ENCODE data around the gene CENPF. TPM values are rescaled to one million over a fixed set of nuclear protein-coding genes. Genes with fewer than 3 reads are reported as not detected.
"Not testable (repeated sequence)": the region's sequence is repeated elsewhere in the genome, so short reads cannot be mapped to it uniquely, and the experiment has no call there.

Gene CENPF
- total RNA-seq, 2 experiments from 2014 or later: 173 to 203 TPM

GRCh38 chr1:214573386-214574318 is 29.3 kb upstream of the CENPF start:
- DNase-seq: no peak
- POLR2A ChIA-PET: no interaction called here
- CTCF ChIA-PET: interaction anchor here (0.6 to 1.9 kb wide), 4 partner anchors 8 to 27 kb away, joined by 3 to 4 read pairs (median 4); no protein-coding TSS in a partner anchor
- no peak overlapping the region for H3K4me3 Mint-ChIP-seq
- no peaks in the 10 kb centered on the region for H3K4me1 Mint-ChIP-seq
- no peaks in the 10 kb centered on the region for H3K27me3 Mint-ChIP-seq
- no peak overlapping the region for H3K27ac Mint-ChIP-seq
- H3K9me3 Mint-ChIP-seq: peaks cover 20% of the 10 kb centered on the region
- no peaks in the 10 kb centered on the region for H3K36me3 Mint-ChIP-seq (ENCODE audit: low read depth)

- Mint-ChIP-seq H3K27ac (no peak overlapping the region), H3K9me3 (peaks cover 20% of the 10 kb centered on the region), H3K36me3 (ENCODE audit: low read depth) (no peaks in the 10 kb centered on the region), H3K4me1 (no peaks in the 10 kb centered on the region), H3K4me3 (no peak overlapping the region), H3K27me3 (no peaks in the 10 kb centered on the region)
- DNase-seq: no peak
- CTCF ChIA-PET: interaction anchor here (0.9 to 1.4 kb wide), 3 partner anchors 10 to 242 kb away, joined by 3 to 4 read pairs (median 3); no protein-coding TSS in a partner anchor
- POLR2A ChIA-PET: no interaction called here
These were observed 28.2 kb upstream of the CENPF start for GRCh38 chr1:214574598-214575411.

DNA sequence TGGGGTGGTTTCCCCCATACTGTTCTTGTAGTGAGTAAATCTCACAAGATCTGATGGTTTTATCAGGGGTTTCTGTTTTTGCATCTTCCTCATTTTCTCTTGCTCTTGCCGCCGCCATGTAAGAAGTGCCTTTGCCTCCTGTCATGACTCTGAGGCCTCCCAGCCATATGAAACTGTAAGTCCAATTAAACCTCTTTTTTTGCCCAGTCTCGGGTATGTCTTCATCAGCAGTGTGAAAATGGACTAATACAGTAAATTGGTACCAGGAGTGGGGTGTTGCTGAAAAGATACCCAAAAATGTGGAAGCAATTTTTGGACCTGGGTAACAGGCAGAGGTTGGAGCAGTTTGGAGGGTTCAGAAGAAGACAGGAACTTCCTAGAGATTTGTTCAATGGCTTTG is 26.9 kb upstream of the CENPF start:
- CTCF ChIA-PET; H3K4me1 Mint-ChIP-seq; H3K36me3 Mint-ChIP-seq (ENCODE audit: low read depth); DNase-seq; H3K4me3 Mint-ChIP-seq; POLR2A ChIA-PET; H3K27me3 Mint-ChIP-seq; H3K27ac Mint-ChIP-seq: not testable (repeated sequence)
- peaks cover 20% of the 10 kb centered on the region for H3K9me3 Mint-ChIP-seq

GRCh38 chr1:214579183-214579582 is 23.8 kb upstream of the CENPF start:
- Mint-ChIP-seq H3K9me3 (peaks cover 20% of the 10 kb centered on the region), H3K27ac (no peak overlapping the region), H3K4me3 (no peak overlapping the region), H3K27me3 (peaks cover 4% of the 10 kb centered on the region), H3K4me1 (no peaks in the 10 kb centered on the region), H3K36me3 (ENCODE audit: low read depth) (no peaks in the 10 kb centered on the region)
- no peak for DNase-seq
- ChIA-PET POLR2A (no interaction called here), CTCF (interaction anchor here (0.7 to 1.0 kb wide), 2 partner anchors 9 to 574 kb away, joined by 3 read pairs; no protein-coding TSS in a partner anchor)

GRCh38 chr1:214581785-214582184 is 21.2 kb upstream of the CENPF start:
- Mint-ChIP-seq H3K27me3 (peaks cover 7% of the 10 kb centered on the region), H3K4me3 (no peak overlapping the region), H3K27ac (no peak overlapping the region), H3K36me3 (ENCODE audit: low read depth) (no peaks in the 10 kb centered on the region), H3K9me3 (peaks cover 3% of the 10 kb centered on the region), H3K4me1 (no peaks in the 10 kb centered on the region)
- POLR2A ChIA-PET: no interaction called here
- DNase-seq: no peak
- CTCF ChIA-PET: interaction anchor here (1.2 to 10.4 kb wide), 5 partner anchors 9 to 250 kb away, joined by 4 to 99 read pairs (median 4); no protein-coding TSS in a partner anchor

DNA sequence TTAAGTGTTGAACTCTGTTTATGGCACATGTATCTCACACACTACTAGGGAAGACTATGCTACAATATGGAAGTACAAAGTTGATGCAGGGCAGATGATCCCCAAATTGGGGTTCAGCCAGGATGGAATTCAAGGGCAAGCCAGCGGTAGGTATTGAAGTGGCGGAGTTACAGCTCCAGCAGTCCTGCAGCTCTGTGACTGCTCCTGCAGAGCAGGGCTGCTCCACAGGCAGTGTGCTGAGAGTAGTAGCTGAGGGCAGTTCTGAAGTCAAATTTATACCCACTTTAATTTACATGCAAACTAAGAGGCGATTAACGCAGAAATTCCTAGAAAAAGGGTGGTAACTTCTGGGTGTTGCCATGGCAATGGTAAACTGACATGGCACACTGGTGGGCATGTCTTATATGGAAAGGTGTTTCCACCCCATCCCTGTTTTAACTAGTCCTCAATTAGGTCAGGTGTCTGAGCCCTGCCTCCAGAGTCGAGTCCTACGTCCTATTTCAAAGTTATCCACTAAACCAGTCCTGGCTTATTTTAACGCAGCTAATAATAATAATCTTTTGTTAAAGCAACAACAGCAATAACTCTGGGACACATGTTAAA is 20.6 kb upstream of the CENPF start:
- Mint-ChIP-seq H3K27ac (no peak overlapping the region), H3K4me3 (no peak overlapping the region), H3K36me3 (ENCODE audit: low read depth) (no peaks in the 10 kb centered on the region), H3K4me1 (no peaks in the 10 kb centered on the region), H3K27me3 (peaks cover 7% of the 10 kb centered on the region), H3K9me3 (peaks cover 3% of the 10 kb centered on the region)
- no peak for DNase-seq
- ChIA-PET CTCF (interaction anchor here (0.6 to 10.4 kb wide), 6 partner anchors 10 to 251 kb away, joined by 3 to 99 read pairs (median 4); no protein-coding TSS in a partner anchor), POLR2A (interaction anchor here (0.5 kb wide), 1 partner anchor 289 kb away, joined by 4 read pairs; no protein-coding TSS in a partner anchor)

DNA sequence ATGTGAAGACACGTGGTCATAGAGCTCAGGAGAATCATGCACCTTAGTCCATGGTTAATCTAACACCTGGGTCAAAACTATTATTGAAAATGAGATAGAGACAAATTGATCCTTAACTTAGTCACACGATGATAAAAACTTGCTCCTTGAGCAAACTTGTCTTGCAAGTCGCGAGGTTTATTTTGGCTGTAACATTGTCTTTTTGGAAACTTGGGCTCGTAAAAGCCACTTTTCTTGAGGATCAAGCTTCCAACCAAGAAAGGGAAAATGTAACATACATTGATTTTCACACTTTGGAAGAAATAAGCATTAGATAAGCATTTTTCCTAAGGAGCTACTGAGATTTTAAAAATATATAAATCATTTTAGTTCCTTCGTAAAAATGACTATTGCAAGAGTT is 19.9 kb upstream of the CENPF start:
- Mint-ChIP-seq H3K4me3 (no peak overlapping the region), H3K9me3 (peaks cover under 1% of the 10 kb centered on the region), H3K27ac (no peak overlapping the region), H3K4me1 (no peaks in the 10 kb centered on the region), H3K36me3 (ENCODE audit: low read depth) (no peaks in the 10 kb centered on the region), H3K27me3 (peaks cover 7% of the 10 kb centered on the region)
- POLR2A ChIA-PET: no interaction called here
- no peak for DNase-seq
- CTCF ChIA-PET: interaction anchor here (10.4 kb wide), 1 partner anchor 252 kb away, joined by 99 read pairs; no protein-coding TSS in a partner anchor

DNA sequence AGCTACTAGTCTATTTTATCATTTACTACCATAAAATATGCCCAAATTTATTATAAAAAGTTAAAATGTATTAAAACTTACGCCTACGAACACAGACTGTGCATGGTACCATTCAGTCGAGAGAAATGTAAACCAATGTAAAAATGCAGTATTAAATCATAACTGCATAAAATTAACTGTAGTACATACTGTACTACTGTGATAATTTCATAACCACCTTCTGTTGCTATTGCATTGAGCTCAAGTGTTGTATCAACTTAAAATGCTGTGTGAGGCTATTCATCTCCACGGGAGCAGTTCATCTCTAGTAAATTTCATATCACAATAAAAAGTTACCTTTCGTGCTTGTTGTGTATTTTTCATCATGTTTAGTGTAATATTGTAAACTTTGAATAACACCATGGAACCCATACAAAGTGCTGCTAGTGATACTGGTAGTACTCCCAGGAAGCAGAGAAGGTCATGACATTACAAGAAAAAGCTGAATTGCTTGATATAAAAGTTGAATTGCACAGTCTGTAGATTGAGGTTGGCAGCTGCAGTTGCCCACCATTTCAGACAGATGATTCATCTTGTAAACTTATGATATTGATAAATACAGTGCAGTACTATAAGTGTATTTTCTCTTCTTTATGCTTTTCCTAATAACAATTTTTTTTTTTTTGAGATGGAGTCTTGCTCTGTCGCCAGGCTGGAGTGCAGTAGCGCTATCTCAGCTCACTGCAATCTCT is 19.0 kb upstream of the CENPF start:
- POLR2A ChIA-PET: no interaction called here

DNA sequence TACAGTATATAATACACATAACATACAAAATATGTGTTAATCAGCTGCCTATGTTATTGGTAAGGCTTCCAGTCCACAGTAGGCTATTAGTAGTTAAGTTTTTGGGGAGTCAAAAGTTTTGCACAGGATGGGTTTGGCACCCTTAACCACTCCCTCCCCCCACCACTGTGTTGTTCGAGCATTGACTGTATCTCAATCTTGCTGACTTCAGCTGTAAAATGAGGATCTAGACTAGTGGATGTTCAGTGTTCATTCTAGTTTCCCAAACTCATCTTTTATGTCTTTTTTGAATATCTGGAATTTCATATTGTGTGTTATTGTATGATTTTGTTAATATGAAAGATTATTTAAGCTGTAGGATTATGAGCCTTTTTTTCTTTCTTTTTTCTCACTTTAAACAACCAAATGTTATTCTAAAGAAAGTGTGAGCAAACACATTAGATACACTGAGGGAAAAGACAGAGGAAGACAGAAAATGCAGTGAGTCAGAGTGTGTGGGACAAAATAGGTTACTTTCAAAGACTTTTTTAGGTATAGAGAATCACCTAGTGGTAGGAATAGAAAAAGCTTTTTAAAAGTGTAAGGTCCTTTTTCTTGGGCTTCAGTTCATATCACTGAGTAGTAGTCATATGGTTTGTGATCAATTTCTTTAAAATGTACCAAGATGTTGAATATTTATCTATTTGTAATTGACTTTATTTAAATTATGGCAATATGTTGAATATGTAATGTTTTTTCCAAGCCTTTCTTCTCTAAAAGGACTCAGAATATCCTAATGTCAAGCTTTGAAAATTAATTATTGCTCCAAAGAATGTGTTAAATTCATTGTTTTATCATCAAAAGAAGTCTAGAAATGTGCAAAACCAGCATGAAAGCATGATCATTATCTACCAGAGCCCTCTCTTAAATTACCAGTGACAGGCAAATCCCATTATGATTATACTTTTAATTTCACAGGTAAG is 17.9 kb upstream of the CENPF start:
- CTCF ChIA-PET: interaction anchor here (0.6 to 10.4 kb wide), 10 partner anchors 10 to 304 kb away, joined by 3 to 99 read pairs (median 4); partner anchors contain the start of gene SMYD2
- no peaks in the 10 kb centered on the region for H3K4me1 Mint-ChIP-seq
- H3K27ac Mint-ChIP-seq: no peak overlapping the region
- H3K36me3 Mint-ChIP-seq (ENCODE audit: low read depth): no peaks in the 10 kb centered on the region
- POLR2A ChIA-PET: no interaction called here
- H3K27me3 Mint-ChIP-seq: peaks cover 7% of the 10 kb centered on the region
- H3K9me3 Mint-ChIP-seq: no peaks in the 10 kb centered on the region
- H3K4me3 Mint-ChIP-seq: no peak overlapping the region
- no peak for DNase-seq

More for the DNA sequence above, 19.0 kb upstream of the CENPF start:
- no peak for DNase-seq
- Mint-ChIP-seq H3K27ac (no peak overlapping the region), H3K27me3 (peaks cover 7% of the 10 kb centered on the region), H3K4me1 (no peaks in the 10 kb centered on the region), H3K9me3 (no peaks in the 10 kb centered on the region), H3K4me3 (no peak overlapping the region), H3K36me3 (ENCODE audit: low read depth) (no peaks in the 10 kb centered on the region)
- CTCF ChIA-PET: interaction anchor here (0.7 to 10.4 kb wide), 7 partner anchors 9 to 303 kb away, joined by 3 to 99 read pairs (median 4); partner anchors contain the start of gene SMYD2

DNA sequence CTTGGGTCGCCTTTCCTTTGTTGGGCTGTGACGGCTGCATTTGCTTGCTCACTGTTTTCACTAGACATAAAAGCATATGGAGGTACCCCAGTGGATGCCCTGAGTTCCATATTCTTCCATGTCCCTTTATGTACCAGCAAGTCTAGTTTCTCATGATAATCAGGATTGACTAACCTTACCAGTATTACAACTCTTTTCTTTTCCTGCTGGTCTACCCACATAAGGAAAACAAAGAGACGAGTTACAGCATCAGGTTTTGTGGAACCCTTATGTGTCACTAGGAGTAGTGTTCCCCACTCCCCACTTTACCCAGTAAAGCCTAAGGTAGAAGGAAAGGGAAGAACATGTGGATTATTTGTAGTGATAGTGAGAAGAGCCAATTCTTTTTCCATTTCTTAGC is 16.4 kb upstream of the CENPF start:
- Mint-ChIP-seq H3K27me3 (peaks cover 11% of the 10 kb centered on the region), H3K4me1 (no peaks in the 10 kb centered on the region), H3K4me3 (no peak overlapping the region), H3K27ac (no peak overlapping the region), H3K36me3 (ENCODE audit: low read depth) (no peaks in the 10 kb centered on the region), H3K9me3 (no peaks in the 10 kb centered on the region)
- DNase-seq: no peak
- POLR2A ChIA-PET: no interaction called here
- CTCF ChIA-PET: interaction anchor here (0.8 to 10.4 kb wide), 3 partner anchors 17 to 255 kb away, joined by 3 to 99 read pairs (median 4); partner anchors contain the start of gene CENPF

GRCh38 chr1:214587165-214587564 is 15.8 kb upstream of the CENPF start:
- DNase-seq: no peak
- Mint-ChIP-seq H3K27me3 (peaks cover 12% of the 10 kb centered on the region), H3K27ac (no peak overlapping the region), H3K36me3 (ENCODE audit: low read depth) (no peaks in the 10 kb centered on the region), H3K4me1 (no peaks in the 10 kb centered on the region), H3K9me3 (no peaks in the 10 kb centered on the region), H3K4me3 (no peak overlapping the region)
- CTCF ChIA-PET: interaction anchor here (0.8 to 10.4 kb wide), 3 partner anchors 16 to 256 kb away, joined by 3 to 99 read pairs (median 4); partner anchors contain the start of gene CENPF
- POLR2A ChIA-PET: no interaction called here

All from activated CD4-positive, alpha-beta T cell treated with anti-CD3 and anti-CD28 coated beads, Interleukin-2, amount 10 ng/mL, durations not matched to agents 7 days and 5 days (primary cell).